GM19463 (cell line): Measurements from ENCODE around the gene MET.
A peak's percentile ranks its signal among the peaks of the same experiment; 100 is the strongest.
"Not testable (repeated sequence)": the region's sequence is repeated elsewhere in the genome, so short reads cannot be mapped to it uniquely, and the experiment has no call there.

Experiments
- ATAC-seq: cut with Tn5 transposase; IDR thresholded peaks from one replicate; pipeline ENCODE4 v1.9.1; 2021; ENCODE audit warnings: mild to moderate bottlenecking, moderate library complexity; ENCODE audit not compliant: unreplicated experiment

The MET gene

GRCh38 chr7:116804471-116804870 lies 132.5 kb downstream of the MET start:
- no peak for ATAC-seq

DNA sequence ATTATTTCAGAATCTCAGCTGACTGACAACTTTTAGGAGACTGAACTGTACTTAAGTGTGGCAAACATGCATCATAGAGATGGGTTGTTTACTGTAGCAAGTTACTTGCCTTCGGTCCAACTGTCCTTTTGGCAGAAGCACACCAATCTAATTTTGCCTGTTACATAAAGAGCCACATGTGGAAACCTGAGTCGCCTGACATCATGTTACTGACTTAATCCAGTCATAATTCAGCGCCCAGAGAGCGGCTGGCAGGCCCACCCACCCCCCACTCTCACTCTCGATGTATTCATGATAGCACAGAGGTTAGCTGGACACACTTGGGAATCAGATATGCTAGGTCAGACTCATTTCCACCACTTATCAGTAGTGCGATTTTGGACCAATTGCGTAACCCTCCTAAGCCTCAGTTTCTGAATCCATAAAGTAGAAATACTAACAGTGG lies 133.1 kb downstream of the MET start:
- ATAC-seq = no peak

GRCh38 chr7:116806046-116806944 lies 134.3 kb downstream of the MET start:
- no peak for ATAC-seq

GRCh38 chr7:116807011-116807560 lies 135.1 kb downstream of the MET start:
- ATAC-seq = no peak

DNA sequence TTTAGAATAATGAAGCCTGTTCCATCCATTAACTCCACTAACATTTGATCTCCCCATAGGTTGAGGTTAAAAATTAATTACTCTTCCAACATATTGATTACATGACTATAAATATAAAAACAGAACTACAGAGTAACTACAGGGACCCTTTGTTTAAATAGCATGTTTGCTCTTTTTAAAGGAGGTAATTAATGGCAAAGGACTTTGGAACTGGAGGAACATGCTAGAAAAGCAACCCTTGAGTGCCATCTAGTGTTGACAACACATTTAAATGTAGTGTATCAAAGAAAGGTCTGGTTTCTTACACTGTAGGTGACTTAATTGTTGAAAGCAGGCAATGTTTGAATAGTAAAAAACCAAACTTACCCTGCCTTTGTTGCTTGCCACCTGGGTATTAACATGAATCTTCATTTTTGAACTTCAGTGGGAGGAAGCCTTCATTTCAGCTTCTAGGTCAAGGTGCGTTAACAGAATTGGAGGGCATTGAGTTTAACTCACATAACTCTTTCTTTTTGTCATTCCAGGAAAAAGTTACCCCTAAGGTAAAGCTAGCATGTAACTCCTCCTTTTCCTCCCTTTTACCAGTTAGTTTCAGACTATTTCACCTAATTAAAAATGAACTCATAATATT lies 137.8 kb downstream of the MET start:
- ATAC-seq = no peak

DNA sequence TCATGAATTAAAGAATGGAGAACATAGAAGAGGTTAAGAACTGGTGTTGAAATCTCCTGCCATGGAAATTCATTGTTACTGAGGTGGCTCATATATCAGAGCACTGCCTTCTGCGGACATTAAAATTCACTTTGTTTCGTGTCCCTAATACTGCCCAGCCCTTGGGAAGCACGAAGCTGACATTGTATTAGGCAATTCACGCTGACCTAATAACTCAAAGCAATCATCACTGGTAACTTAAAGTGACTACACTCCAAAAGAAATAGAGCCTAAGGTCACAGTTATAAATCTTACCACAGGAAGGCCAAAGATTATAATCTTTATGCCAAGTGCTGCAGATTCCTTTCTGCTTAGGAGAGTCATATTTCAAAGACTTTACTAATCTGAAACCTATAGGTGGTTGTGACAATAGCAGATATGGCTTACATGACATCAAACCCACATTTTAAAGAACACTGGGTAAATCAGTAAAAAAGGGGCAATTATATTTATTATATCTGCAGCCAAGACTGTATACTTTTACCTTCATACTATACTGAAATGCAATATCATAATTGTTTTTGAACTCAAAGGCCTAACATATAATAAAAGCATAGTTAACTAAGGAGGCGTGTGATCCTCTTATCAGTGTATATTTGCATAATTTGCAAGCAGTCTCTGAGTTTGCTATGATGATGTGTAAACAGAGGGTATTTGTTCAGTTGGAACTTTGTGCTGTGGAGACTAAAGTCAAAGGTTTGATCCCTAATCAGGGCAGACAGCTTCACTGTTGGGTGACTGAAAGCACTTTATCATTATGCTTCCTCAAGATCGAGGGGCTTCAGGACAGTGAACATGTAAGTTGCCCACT lies 138.5 kb downstream of the MET start:
- no peak for ATAC-seq

DNA sequence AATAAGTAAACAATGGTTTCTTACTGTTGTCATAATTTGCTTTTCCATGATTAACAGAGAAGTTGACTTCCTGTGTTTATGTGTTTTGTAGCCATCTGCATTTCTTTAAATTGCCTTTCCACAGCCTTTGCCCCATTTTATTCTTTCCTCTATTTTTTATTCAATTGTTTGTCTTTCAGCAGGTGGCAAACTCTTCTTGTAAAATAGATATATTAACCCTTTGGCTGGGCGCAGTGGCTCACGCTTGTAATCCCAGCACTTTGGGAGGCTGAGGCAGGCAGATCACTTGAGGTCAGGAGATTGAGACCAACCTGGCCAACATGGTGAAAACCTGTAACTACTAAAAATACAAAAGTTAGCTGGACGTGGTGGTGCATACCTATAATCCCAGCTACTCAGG lies 139.8 kb downstream of the MET start:
- no peak for ATAC-seq

- ATAC-seq = peak; percentile 63
These were observed 140.9 kb downstream of the MET start for GRCh38 chr7:116812860-116813259.

DNA sequence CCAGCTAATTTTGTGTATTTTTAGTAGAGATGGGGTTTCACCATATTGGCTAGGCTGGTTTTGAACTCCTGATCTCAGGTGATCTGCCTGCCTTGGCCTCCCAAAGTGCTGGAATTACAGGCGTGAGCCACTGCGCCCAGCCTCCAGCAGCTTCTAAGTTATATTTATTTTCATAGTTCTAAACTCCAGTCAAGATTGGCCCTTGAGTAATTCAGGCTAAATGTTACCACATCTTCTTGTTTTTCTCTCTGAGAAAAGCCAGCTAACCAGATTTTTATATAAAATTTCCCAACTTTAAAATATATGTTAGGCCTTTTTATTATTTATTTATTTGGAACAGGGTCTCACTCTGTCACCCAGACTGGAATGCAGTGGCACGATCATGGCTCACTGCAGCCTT lies 141.4 kb downstream of the MET start:
- not testable (repeated sequence) for ATAC-seq

- no peak for ATAC-seq
These were observed 143.0 kb downstream of the MET start for GRCh38 chr7:116815041-116815440.

GRCh38 chr7:116820149-116820548 lies 148.2 kb downstream of the MET start:
- ATAC-seq = no peak

- ATAC-seq = not testable (repeated sequence)
These were observed 149.7 kb downstream of the MET start for GRCh38 chr7:116821647-116822046.

- ATAC-seq = no peak
These were observed 152.5 kb downstream of the MET start for GRCh38 chr7:116824449-116824848.

- no peak for ATAC-seq
These were observed 156.3 kb downstream of the MET start for GRCh38 chr7:116828281-116828680.

- ATAC-seq = no peak
These were observed 157.0 kb downstream of the MET start for GRCh38 chr7:116829041-116829440.

GRCh38 chr7:116829493-116829892 lies 157.5 kb downstream of the MET start:
- no peak for ATAC-seq

- no peak for ATAC-seq
These were observed 160.7 kb downstream of the MET start for GRCh38 chr7:116832692-116833091.

- ATAC-seq = no peak
These were observed 163.0 kb downstream of the MET start for GRCh38 chr7:116834815-116835504.

- ATAC-seq = no peak
These were observed 164.1 kb downstream of the MET start for GRCh38 chr7:116836048-116836447.

- no peak for ATAC-seq
These were observed 164.9 kb downstream of the MET start for GRCh38 chr7:116836911-116837310.
